IMR-90 (cell line): ENCODE measurements around the gene IMPDH1. TPM values are rescaled to one million over a fixed set of nuclear protein-coding genes. Genes with fewer than 3 reads are reported as not detected.
A peak's percentile ranks its signal among the peaks of the same experiment; 100 is the strongest.

Experiments
- ATAC-seq: fragments of 200-7000 bp; cut with Tn5 transposase; 2 replicates; pipeline ENCODE4 v1.9.1; 2020; ENCODE audit warnings: low read depth, mild to moderate bottlenecking, moderate library complexity
- BruUV-seq: library from RNA; stranded (reverse); fragments of 400-500 nt; replicated peaks from 2 replicates; lab custom pipeline; 2021; lab: Mats Ljungman, UMichigan
- CTCF ChIA-PET: fragments of 300-600 bp; formaldehyde crosslinking; extraction: SDS; loops from one replicate; lab custom pipeline; 2021; ENCODE audit warnings: antibody characterized with exemption; lab: Yijun Ruan, JAX
- POLR2A ChIA-PET: fragments of 300-600 bp; sonication (Branson Sonifier 250); formaldehyde crosslinking; loops from one replicate; lab custom pipeline; 2022; ENCODE audit warnings: antibody characterized with exemption; ENCODE audit not compliant: unreplicated experiment; lab: Charles Lee
- DNase-seq: peaks from one replicate; pipeline ENCODE4 v3.0.0; 2013
- H2AFZ ChIP-seq: replicated peaks from 2 replicates; pipeline ENCODE3; 2013; ENCODE audit warnings: low read length, mild to moderate bottlenecking; ENCODE audit not compliant: poor library complexity
- H2AK5ac ChIP-seq: 2 replicates; pipeline ENCODE4 v1.6.1; 2013; ENCODE audit warnings: low read depth, low read length, inconsistent platforms
- H2AK9ac ChIP-seq: replicated peaks from 2 replicates; pipeline ENCODE3; 2013; ENCODE audit warnings: mild to moderate bottlenecking, low read depth, low read length, moderate library complexity; ENCODE audit not compliant: poor library complexity
- H2BK120ac ChIP-seq: 2 replicates; pipeline ENCODE4 v1.6.1; 2013; ENCODE audit warnings: low read depth, low read length, inconsistent platforms
- H2BK15ac ChIP-seq: 3 replicates; pipeline ENCODE4 v1.6.1; 2013; ENCODE audit warnings: low read depth, low read length, inconsistent platforms
- H2BK20ac ChIP-seq: 2 replicates; pipeline ENCODE4 v1.6.1; 2013; ENCODE audit warnings: low read depth, mild to moderate bottlenecking, inconsistent platforms, low read length, moderate library complexity
- H2BK5ac ChIP-seq: 2 replicates; pipeline ENCODE4 v1.6.1; 2013; ENCODE audit warnings: mild to moderate bottlenecking, low read depth, low read length, inconsistent platforms; ENCODE audit not compliant: poor library complexity, severe bottlenecking
- H3K14ac ChIP-seq: replicated peaks from 2 replicates; pipeline ENCODE4 v1.6.1; 2013; ENCODE audit warnings: low read depth, low read length, inconsistent platforms
- H3K18ac ChIP-seq: 2 replicates; pipeline ENCODE4 v1.6.1; 2013; ENCODE audit warnings: low read depth, low read length, control low read depth
- H3K23ac ChIP-seq: 2 replicates; pipeline ENCODE4 v1.6.1; 2013; ENCODE audit warnings: low read depth, low read length, inconsistent platforms
- H3K27ac ChIP-seq: 2 replicates; pipeline ENCODE4 v1.5.1; 2013; ENCODE audit warnings: mild to moderate bottlenecking, control low read depth, low read length; ENCODE audit not compliant: insufficient read depth
- H3K27me3 ChIP-seq: 2 replicates; pipeline ENCODE4 v1.6.1; 2013; ENCODE audit warnings: low read length; ENCODE audit not compliant: control insufficient read depth, insufficient read depth
- H3K36me3 ChIP-seq: 2 replicates; pipeline ENCODE4 v1.6.1; 2013; ENCODE audit warnings: low read length, mixed read lengths; ENCODE audit not compliant: control insufficient read depth, insufficient read depth
- H3K4ac ChIP-seq: 2 replicates; pipeline ENCODE4 v1.6.1; 2013; ENCODE audit warnings: low read depth, low read length, inconsistent platforms
- H3K4me1 ChIP-seq: 2 replicates; pipeline ENCODE4 v1.6.1; 2013; ENCODE audit warnings: low read length, mixed read lengths; ENCODE audit not compliant: control insufficient read depth, insufficient read depth
- H3K4me2 ChIP-seq: 2 replicates; pipeline ENCODE4 v1.6.1; 2013; ENCODE audit warnings: low read depth, mild to moderate bottlenecking, control low read depth, low read length, moderate library complexity
- H3K4me3 ChIP-seq: 2 replicates; pipeline ENCODE4 v1.5.1; 2013; ENCODE audit warnings: low read depth, mild to moderate bottlenecking, control low read depth, low read length, moderate library complexity; ENCODE audit not compliant: insufficient read depth
- H3K56ac ChIP-seq: 2 replicates; pipeline ENCODE4 v1.6.1; 2013; ENCODE audit warnings: low read length, inconsistent platforms; ENCODE audit not compliant: insufficient read depth; ENCODE audit errors: extremely low read depth
- H3K79me1 ChIP-seq, 2 experiments: 2 replicates each; pipeline ENCODE4 v1.6.1; 2013; ENCODE audit warnings: low read length in 2 of 2, inconsistent platforms in 1 of 2, low read depth in 1 of 2
- H3K9ac ChIP-seq: 2 replicates; pipeline ENCODE4 v1.6.1; 2013; ENCODE audit warnings: low read depth, low read length, control low read depth
- H3K9me1 ChIP-seq: 2 replicates; pipeline ENCODE4 v1.6.1; 2013; ENCODE audit warnings: low read length, inconsistent platforms; ENCODE audit not compliant: insufficient read depth
- H3K9me3 ChIP-seq: 2 replicates; pipeline ENCODE4 v1.6.1; 2013; ENCODE audit warnings: low read length; ENCODE audit not compliant: control insufficient read depth, insufficient read depth
- H4K20me1 ChIP-seq: 2 replicates; pipeline ENCODE4 v1.6.1; 2013; ENCODE audit warnings: low read length, inconsistent platforms; ENCODE audit not compliant: insufficient read depth
- H4K5ac ChIP-seq: 2 replicates; pipeline ENCODE4 v1.6.1; 2013; ENCODE audit warnings: mild to moderate bottlenecking, low read depth, low read length, control low read depth
- H4K8ac ChIP-seq, 2 experiments: 2 replicates each; pipeline ENCODE4 v1.6.1; 2013; ENCODE audit warnings: low read depth in 2 of 2, low read length in 2 of 2, control low read depth in 1 of 2, inconsistent platforms in 1 of 2
- H4K91ac ChIP-seq: 2 replicates; pipeline ENCODE4 v1.6.1; 2013; ENCODE audit warnings: low read depth, low read length, inconsistent platforms; ENCODE audit not compliant: insufficient read depth
- BHLHE40 ChIP-seq: fragments of 150-350 bp; IDR thresholded peaks from 2 replicates; pipeline ENCODE4 v1.6.1; 2016; ENCODE audit warnings: mild to moderate bottlenecking, low read depth, low read length
- CEBPB ChIP-seq: IDR thresholded peaks from 2 replicates; pipeline ENCODE4 v1.6.1; 2012; ENCODE audit warnings: low read depth, low read length, improper control_type of control experiment
- CHD1 ChIP-seq: IDR thresholded peaks from 2 replicates; pipeline ENCODE4 v1.6.1; 2012; ENCODE audit warnings: low read depth, low read length, improper control_type of control experiment
- FOS ChIP-seq: fragments of 150-350 bp; IDR thresholded peaks from 2 replicates; pipeline ENCODE4 v1.6.1; 2016; ENCODE audit warnings: low read depth, low read length
- MAFK ChIP-seq: IDR thresholded peaks from 2 replicates; pipeline ENCODE4 v1.6.1; 2012; ENCODE audit warnings: low read depth, low read length, improper control_type of control experiment
- MAZ ChIP-seq: IDR thresholded peaks from 2 replicates; pipeline ENCODE4 v1.6.1; 2012; ENCODE audit warnings: low read depth, mild to moderate bottlenecking, low read length, improper control_type of control experiment, moderate library complexity, borderline replicate concordance
- MXI1 ChIP-seq: IDR thresholded peaks from 2 replicates; pipeline ENCODE4 v1.6.1; 2012; ENCODE audit warnings: low read depth, mild to moderate bottlenecking, low read length, moderate library complexity, borderline replicate concordance
- NFE2L2 ChIP-seq: fragments of 150-350 bp; IDR thresholded peaks from 2 replicates; pipeline ENCODE4 v1.6.1; 2016; ENCODE audit warnings: low read depth, mild to moderate bottlenecking, low read length
- POLR2A ChIP-seq: IDR thresholded peaks from 2 replicates; pipeline ENCODE4 v1.6.1; 2012; ENCODE audit warnings: mild to moderate bottlenecking, low read depth, low read length
- RAD21 ChIP-seq: IDR thresholded peaks from 2 replicates; pipeline ENCODE4 v1.6.1; 2012; ENCODE audit warnings: low read length, improper control_type of control experiment
- RFX5 ChIP-seq: IDR thresholded peaks from 2 replicates; pipeline ENCODE4 v1.8.0; 2012; ENCODE audit warnings: low read depth, mild to moderate bottlenecking, low read length, moderate library complexity
- SMC3 ChIP-seq: fragments of 150-350 bp; IDR thresholded peaks from 2 replicates; pipeline ENCODE4 v1.6.1; 2016; ENCODE audit warnings: low read depth, mild to moderate bottlenecking, antibody characterized with exemption, low read length, moderate library complexity
- WGBS, 2 experiments: methylation state at CpG; one replicate each; pipeline versions ENCODE4 v1.1.5 to v1.1.7; 2013; ENCODE audit warnings: missing lambda C conversion rate in 2 of 2; ENCODE audit not compliant: insufficient read length in 1 of 2; ENCODE audit errors: extremely low coverage in 2 of 2; 5-methylcytosine and 5-hydroxymethylcytosine counted together
- dilution Hi-C: fragments of 300-500 bp; cut with HindIII; formaldehyde crosslinking; loops from one replicate; pipeline ENCODE4 v1.14.3; 2018; ENCODE audit warnings: low sequenced_read_pairs; ENCODE audit not compliant: unreplicated experiment
- in situ Hi-C: fragments of 300-500 bp; cut with MboI; formaldehyde crosslinking; loops from 3 replicates; pipeline ENCODE4 v1.14.3; 2019; ENCODE audit warnings: low sequenced_read_pairs, inconsistent platforms, mixed read lengths
- intact Hi-C: fragments of 100-400 bp; cut with micrococcal nuclease; formaldehyde crosslinking; loops from 2 replicates; pipeline ENCODE4 v1.10.0; 2022
- polyA plus RNA-seq, 3 experiments: library from polyadenylated mRNA; depleted of rRNA; stranded (reverse); fragments of >200 nt; gene quantifications; 2 replicates each; pipeline ENCODE4 v1.2.3, GENCODE V29; 2012; ENCODE audit warnings: low replicate concordance in 1 of 3
- total RNA-seq: library from RNA; depleted of rRNA; stranded (reverse); fragments of >200 nt; gene quantifications from 2 replicates; pipeline ENCODE4 v1.2.3, GENCODE V29; 2012
- TF ChIP-seq, protein P1 (sequence below): conservative IDR thresholded peaks from 2 replicates; pipeline ENCODE4 v1.5.1; 2012; ENCODE audit warnings: mild to moderate bottlenecking, low read depth, low read length, improper control_type of control experiment
- TF ChIP-seq, protein P2 (sequence below): fragments of 150-350 bp; IDR thresholded peaks from 2 replicates; pipeline ENCODE4 v1.6.1; 2016; ENCODE audit warnings: low read depth, mild to moderate bottlenecking, low read length, moderate library complexity, borderline replicate concordance
- TF ChIP-seq, protein P3 (sequence below): fragments of 150-350 bp; IDR thresholded peaks from 2 replicates; pipeline ENCODE4 v1.6.1; 2017; ENCODE audit warnings: mild to moderate bottlenecking, antibody characterized with exemption, low read length, low read depth

The IMPDH1 gene
- total and polyA plus RNA-seq, 2 of the 4 experiments (the other 2 are of a cell fraction): 49.5 to 69.3 TPM

DNA sequence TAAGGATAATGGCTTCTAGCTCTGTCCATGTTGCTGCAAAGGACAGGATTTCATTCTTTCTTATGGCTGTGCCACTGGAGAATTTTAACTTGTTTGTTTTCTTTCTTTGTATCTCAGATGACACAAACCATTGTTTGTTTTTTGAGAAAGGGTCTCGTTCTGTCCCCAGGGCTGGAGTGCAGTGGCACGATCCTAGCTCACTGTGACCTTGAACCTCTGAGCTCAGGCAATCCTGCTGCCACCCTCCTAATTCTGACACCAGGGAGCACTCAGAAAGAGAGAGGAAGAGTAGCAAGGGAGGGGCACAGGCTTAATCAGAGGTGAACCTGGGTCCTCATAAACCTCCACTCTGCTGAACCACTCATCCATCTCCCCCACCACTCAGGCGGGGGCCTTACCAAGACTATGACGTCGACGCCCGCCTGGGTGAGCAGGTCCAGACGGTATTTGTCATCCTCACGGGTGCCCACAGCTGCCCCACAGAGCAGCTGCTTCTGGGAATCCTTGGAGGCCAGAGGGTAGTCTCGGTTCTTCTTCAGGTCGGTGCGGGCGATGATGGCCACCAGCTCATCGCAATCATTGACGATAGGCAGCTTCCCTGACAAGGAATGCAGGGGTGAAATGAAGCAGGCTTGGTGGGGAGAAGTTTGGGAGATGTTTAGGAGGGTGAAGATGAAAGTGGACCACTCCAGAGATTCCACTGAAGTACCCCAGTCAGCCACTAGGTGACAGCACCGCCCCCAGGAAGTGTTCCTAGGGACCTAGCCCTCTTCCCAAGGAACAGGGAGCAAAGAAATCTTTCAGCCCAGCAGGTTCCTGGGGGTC, 11.6 kb downstream of the IMPDH1 start:
- 78% methylated on average over 6 of the region's 16 CpGs; no CpG with 5 or more reads in 1 of the 2 experiments for WGBS, 2 experiments
- CTCF ChIA-PET: interaction anchor here (0.6 to 1.5 kb wide), 3 partner anchors 17 to 29 kb away, joined by 3 to 5 read pairs (median 4); no protein-coding TSS in a partner anchor
- H3K27ac ChIP-seq: no peak overlapping the region
- no peak overlapping the region for H2BK120ac ChIP-seq
- no peak overlapping the region for H2AK5ac ChIP-seq
- dilution Hi-C loops: no loop called here
- no peaks in the 10 kb centered on the region for H3K27me3 ChIP-seq
- POLR2A ChIA-PET: no interaction called here
- intact Hi-C loops: loop anchor here (1.0 kb wide), 2 partner anchors 27 to 61 kb away; no protein-coding TSS in a partner anchor
- H4K8ac ChIP-seq: no peak overlapping the region
- no peak overlapping the region for H3K56ac ChIP-seq
- ATAC-seq: peak; percentile 98
- H2BK20ac ChIP-seq: no peak overlapping the region
- no peak overlapping the region for H3K4me3 ChIP-seq
- H3K18ac ChIP-seq: no peak overlapping the region
- H2BK5ac ChIP-seq: no peak overlapping the region
- in situ Hi-C loops: no loop called here
- H3K9me3 ChIP-seq: no peaks in the 10 kb centered on the region
- no peak overlapping the region for H3K9ac ChIP-seq
- H3K4me2 ChIP-seq: no peak overlapping the region
- H3K14ac ChIP-seq: no peak overlapping the region
- DNase-seq: peak; percentile 41
- H3K4me1 ChIP-seq: no peaks in the 10 kb centered on the region
- BruUV-seq: no TSS peak
- H3K79me1 ChIP-seq: peaks cover 10 to 16% of the 10 kb centered on the region in 2 experiments
- H2AFZ ChIP-seq: peak overlapping the region; percentile 67
- no peak overlapping the region for H4K91ac ChIP-seq
- H2AK9ac ChIP-seq: peak overlapping the region; percentile 85
- no peak overlapping the region for H3K4ac ChIP-seq
- peaks cover 58% of the 10 kb centered on the region for H3K36me3 ChIP-seq
- H3K23ac ChIP-seq: no peak overlapping the region
- no peaks in the 10 kb centered on the region for H3K9me1 ChIP-seq
- H4K20me1 ChIP-seq: peaks cover 14% of the 10 kb centered on the region; the same call in 1 of the 2 replicates
- H2BK15ac ChIP-seq: no peak overlapping the region
- no peak overlapping the region for H4K5ac ChIP-seq
- TF ChIP-seq POLR2A (no peak), CHD1 (no peak), RFX5 (no peak), MAZ (no peak), SMC3 (peak; percentile 82), RAD21 (peak; percentile 82), MXI1 (no peak), BHLHE40 (no peak), FOS (no peak), MAFK (no peak), NFE2L2 (no peak), CEBPB (no peak)
- TF ChIP-seq, protein P1, sequence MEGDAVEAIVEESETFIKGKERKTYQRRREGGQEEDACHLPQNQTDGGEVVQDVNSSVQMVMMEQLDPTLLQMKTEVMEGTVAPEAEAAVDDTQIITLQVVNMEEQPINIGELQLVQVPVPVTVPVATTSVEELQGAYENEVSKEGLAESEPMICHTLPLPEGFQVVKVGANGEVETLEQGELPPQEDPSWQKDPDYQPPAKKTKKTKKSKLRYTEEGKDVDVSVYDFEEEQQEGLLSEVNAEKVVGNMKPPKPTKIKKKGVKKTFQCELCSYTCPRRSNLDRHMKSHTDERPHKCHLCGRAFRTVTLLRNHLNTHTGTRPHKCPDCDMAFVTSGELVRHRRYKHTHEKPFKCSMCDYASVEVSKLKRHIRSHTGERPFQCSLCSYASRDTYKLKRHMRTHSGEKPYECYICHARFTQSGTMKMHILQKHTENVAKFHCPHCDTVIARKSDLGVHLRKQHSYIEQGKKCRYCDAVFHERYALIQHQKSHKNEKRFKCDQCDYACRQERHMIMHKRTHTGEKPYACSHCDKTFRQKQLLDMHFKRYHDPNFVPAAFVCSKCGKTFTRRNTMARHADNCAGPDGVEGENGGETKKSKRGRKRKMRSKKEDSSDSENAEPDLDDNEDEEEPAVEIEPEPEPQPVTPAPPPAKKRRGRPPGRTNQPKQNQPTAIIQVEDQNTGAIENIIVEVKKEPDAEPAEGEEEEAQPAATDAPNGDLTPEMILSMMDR: peak; percentile 88
- TF ChIP-seq, protein P2, sequence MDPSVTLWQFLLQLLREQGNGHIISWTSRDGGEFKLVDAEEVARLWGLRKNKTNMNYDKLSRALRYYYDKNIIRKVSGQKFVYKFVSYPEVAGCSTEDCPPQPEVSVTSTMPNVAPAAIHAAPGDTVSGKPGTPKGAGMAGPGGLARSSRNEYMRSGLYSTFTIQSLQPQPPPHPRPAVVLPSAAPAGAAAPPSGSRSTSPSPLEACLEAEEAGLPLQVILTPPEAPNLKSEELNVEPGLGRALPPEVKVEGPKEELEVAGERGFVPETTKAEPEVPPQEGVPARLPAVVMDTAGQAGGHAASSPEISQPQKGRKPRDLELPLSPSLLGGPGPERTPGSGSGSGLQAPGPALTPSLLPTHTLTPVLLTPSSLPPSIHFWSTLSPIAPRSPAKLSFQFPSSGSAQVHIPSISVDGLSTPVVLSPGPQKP: no peak
- TF ChIP-seq, protein P3, sequence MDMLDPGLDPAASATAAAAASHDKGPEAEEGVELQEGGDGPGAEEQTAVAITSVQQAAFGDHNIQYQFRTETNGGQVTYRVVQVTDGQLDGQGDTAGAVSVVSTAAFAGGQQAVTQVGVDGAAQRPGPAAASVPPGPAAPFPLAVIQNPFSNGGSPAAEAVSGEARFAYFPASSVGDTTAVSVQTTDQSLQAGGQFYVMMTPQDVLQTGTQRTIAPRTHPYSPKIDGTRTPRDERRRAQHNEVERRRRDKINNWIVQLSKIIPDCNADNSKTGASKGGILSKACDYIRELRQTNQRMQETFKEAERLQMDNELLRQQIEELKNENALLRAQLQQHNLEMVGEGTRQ: no peak
